GM19438 (cell line): ENCODE results near the gene SORCS2.

Experiments used
- ATAC-seq: cut with Tn5 transposase; IDR thresholded peaks from one replicate; pipeline ENCODE4 v1.9.1; 2021; ENCODE audit warnings: low read depth; ENCODE audit not compliant: unreplicated experiment

The SORCS2 gene

GRCh38 chr4:7240306-7240705 is 48.0 kb downstream of the SORCS2 start:
- no peak for ATAC-seq

- no peak for ATAC-seq
These were observed 49.3 kb downstream of the SORCS2 start for GRCh38 chr4:7241597-7242125.

GRCh38 chr4:7242766-7243165 is 50.4 kb downstream of the SORCS2 start:
- no peak for ATAC-seq

GRCh38 chr4:7243609-7244330 is 51.4 kb downstream of the SORCS2 start:
- no peak for ATAC-seq

GRCh38 chr4:7244331-7244665 is 52.0 kb downstream of the SORCS2 start:
- no peak for ATAC-seq

- no peak for ATAC-seq
These were observed 52.5 kb downstream of the SORCS2 start for GRCh38 chr4:7244751-7245320.

GRCh38 chr4:7247521-7247920 is 55.2 kb downstream of the SORCS2 start:
- ATAC-seq, result no peak

- ATAC-seq, result no peak
These were observed 55.6 kb downstream of the SORCS2 start for GRCh38 chr4:7247946-7248345.

- no peak for ATAC-seq
These were observed 56.5 kb downstream of the SORCS2 start for GRCh38 chr4:7248857-7249256.

GRCh38 chr4:7251321-7251720 is 59.0 kb downstream of the SORCS2 start:
- ATAC-seq, result no peak

- no peak for ATAC-seq
These were observed 59.7 kb downstream of the SORCS2 start for GRCh38 chr4:7252051-7252450.

- no peak for ATAC-seq
These were observed 60.4 kb downstream of the SORCS2 start for GRCh38 chr4:7252510-7253340.

GRCh38 chr4:7253341-7253700 is 61.0 kb downstream of the SORCS2 start:
- no peak for ATAC-seq

GRCh38 chr4:7253837-7254236 is 61.5 kb downstream of the SORCS2 start:
- ATAC-seq, result no peak

GRCh38 chr4:7254736-7255487 is 62.6 kb downstream of the SORCS2 start:
- ATAC-seq, result peak; percentile 58

- ATAC-seq, result no peak
These were observed 63.1 kb downstream of the SORCS2 start for GRCh38 chr4:7255488-7255881.

- ATAC-seq, result no peak
These were observed 63.7 kb downstream of the SORCS2 start for GRCh38 chr4:7255996-7256395.

- ATAC-seq, result no peak
These were observed 64.9 kb downstream of the SORCS2 start for GRCh38 chr4:7256984-7257810.

- ATAC-seq, result no peak
These were observed 66.7 kb downstream of the SORCS2 start for GRCh38 chr4:7259039-7259438.

GRCh38 chr4:7260569-7260968 is 68.2 kb downstream of the SORCS2 start:
- ATAC-seq, result no peak
